A549 (cell line): Measurements from ENCODE around the gene MMP26.

ENCODE experiments used
- ESRRA ChIP-seq: fragments of 150-350 bp; IDR thresholded peaks from 2 replicates; pipeline ENCODE4 v1.6.1; 2014; ENCODE audit warnings: mild to moderate bottlenecking, low read length, borderline replicate concordance
- FOSL2 ChIP-seq, 2 experiments: fragments of 450-650 bp in 1 of 2; fragments of >200 bp in 1 of 2; sonication (Bioruptor Twin) in 1 of 2; formaldehyde crosslinking; IDR thresholded peaks; 2 replicates each; pipeline versions ENCODE4 v1.5.0 to v1.6.1; 2016 to 2020; ENCODE audit warnings: mild to moderate bottlenecking in 1 of 2, moderate library complexity in 1 of 2
- JUNB ChIP-seq: fragments of >200 bp; sonication (Bioruptor Twin); formaldehyde crosslinking; IDR thresholded peaks from 2 replicates; pipeline ENCODE4 v1.6.1; 2016
- POLR2A ChIP-seq: IDR thresholded peaks from 2 replicates; pipeline ENCODE4 v1.6.1; 2012; ENCODE audit warnings: mild to moderate bottlenecking, low read length
- TF ChIP-seq, protein P1 (sequence below): fragments of >200 bp; sonication (Bioruptor Twin); formaldehyde crosslinking; IDR thresholded peaks from 3 replicates; pipeline ENCODE4 v1.5.1; 2016
- TF ChIP-seq, protein P2 (sequence below): fragments of 250-450 bp; sonication (Bioruptor Pico); IDR thresholded peaks from 2 replicates; pipeline ENCODE4 v1.5.0; 2020; ENCODE audit warnings: low read depth, mild to moderate bottlenecking, moderate library complexity

DNA sequence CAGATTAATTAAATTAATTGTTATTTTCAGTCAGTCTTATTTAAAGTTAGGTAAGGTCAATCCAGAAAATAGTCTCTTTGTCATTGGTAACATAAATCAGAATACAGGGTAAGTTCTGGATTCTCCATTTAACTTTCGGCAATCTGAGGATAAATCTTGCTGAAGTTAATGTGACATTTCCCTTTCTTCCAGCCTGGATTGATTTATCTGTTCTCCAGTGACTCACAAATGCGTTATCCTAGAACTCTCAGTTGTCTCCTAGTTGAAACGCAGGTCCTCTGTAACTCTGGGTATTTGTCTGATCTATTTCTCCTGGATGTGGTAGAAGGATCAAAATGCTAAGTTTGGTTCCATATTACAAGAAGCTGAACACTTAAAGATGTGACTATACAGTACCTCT, 39.8 kb upstream of the MMP26 start:
- TF ChIP-seq JUNB: no peak
- TF ChIP-seq, protein P1, sequence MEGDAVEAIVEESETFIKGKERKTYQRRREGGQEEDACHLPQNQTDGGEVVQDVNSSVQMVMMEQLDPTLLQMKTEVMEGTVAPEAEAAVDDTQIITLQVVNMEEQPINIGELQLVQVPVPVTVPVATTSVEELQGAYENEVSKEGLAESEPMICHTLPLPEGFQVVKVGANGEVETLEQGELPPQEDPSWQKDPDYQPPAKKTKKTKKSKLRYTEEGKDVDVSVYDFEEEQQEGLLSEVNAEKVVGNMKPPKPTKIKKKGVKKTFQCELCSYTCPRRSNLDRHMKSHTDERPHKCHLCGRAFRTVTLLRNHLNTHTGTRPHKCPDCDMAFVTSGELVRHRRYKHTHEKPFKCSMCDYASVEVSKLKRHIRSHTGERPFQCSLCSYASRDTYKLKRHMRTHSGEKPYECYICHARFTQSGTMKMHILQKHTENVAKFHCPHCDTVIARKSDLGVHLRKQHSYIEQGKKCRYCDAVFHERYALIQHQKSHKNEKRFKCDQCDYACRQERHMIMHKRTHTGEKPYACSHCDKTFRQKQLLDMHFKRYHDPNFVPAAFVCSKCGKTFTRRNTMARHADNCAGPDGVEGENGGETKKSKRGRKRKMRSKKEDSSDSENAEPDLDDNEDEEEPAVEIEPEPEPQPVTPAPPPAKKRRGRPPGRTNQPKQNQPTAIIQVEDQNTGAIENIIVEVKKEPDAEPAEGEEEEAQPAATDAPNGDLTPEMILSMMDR: no peak
- TF ChIP-seq POLR2A: no peak
- TF ChIP-seq ESRRA: no peak
- TF ChIP-seq, protein P2, sequence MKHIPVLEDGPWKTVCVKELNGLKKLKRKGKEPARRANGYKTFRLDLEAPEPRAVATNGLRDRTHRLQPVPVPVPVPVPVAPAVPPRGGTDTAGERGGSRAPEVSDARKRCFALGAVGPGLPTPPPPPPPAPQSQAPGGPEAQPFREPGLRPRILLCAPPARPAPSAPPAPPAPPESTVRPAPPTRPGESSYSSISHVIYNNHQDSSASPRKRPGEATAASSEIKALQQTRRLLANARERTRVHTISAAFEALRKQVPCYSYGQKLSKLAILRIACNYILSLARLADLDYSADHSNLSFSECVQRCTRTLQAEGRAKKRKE (CRISPR knock-in tag): no peak
- TF ChIP-seq FOSL2 (IDR thresholded peaks at IDR 0.05): no peak
- no peak for TF ChIP-seq FOSL2 (CRISPR knock-in tag; IDR thresholded peaks at IDR 0.05)
